HFF-Myc (cell line): ENCODE results near the gene PHETA2.

Experiments
- DNase-seq: peaks from one replicate; pipeline ENCODE4 v3.0.0-alpha.2; 2011; ENCODE audit warnings: low read depth; ENCODE audit errors: extremely low read depth
- H3K4me3 ChIP-seq: replicated peaks from 2 replicates; pipeline ENCODE4 v1.5.1; 2011; ENCODE audit warnings: low read depth, mild to moderate bottlenecking, control low read depth, low read length
- CTCF ChIP-seq: IDR thresholded peaks from 2 replicates; pipeline ENCODE4 v1.5.1; 2012; ENCODE audit warnings: mild to moderate bottlenecking, low read depth, low read length, control low read depth; ENCODE audit errors: missing control alignments

The PHETA2 gene

DNA sequence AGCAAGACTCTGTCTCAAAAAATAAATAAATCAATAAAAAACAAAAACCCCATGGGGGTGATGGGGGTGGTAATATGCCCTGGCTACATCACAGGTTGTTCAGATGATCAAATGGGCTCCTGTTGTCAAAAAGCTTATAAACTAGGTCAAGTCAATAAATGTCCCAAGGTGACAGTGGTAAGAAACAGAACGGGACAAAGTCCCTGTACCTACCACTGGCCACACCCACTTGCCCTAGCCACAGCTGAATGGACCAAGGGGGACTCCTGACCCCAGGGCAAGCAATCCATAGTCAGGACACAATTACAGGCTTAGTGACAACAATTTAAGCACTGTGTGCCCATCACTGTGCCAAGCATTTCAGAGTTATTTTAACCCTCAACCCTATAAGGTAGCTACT lies 9.4 kb upstream of the PHETA2 start:
- no peak for DNase-seq
- TF ChIP-seq CTCF, result no peak
- no peak overlapping the region for H3K4me3 ChIP-seq

- no peak for TF ChIP-seq CTCF
- H3K4me3 ChIP-seq, result no peak overlapping the region
- no peak for DNase-seq
These were observed 8.5 kb upstream of the PHETA2 start for GRCh38 chr22:42065438-42066125.

GRCh38 chr22:42066126-42066761 lies 7.8 kb upstream of the PHETA2 start:
- DNase-seq, result no peak
- TF ChIP-seq CTCF, result no peak
- no peak overlapping the region for H3K4me3 ChIP-seq

DNA sequence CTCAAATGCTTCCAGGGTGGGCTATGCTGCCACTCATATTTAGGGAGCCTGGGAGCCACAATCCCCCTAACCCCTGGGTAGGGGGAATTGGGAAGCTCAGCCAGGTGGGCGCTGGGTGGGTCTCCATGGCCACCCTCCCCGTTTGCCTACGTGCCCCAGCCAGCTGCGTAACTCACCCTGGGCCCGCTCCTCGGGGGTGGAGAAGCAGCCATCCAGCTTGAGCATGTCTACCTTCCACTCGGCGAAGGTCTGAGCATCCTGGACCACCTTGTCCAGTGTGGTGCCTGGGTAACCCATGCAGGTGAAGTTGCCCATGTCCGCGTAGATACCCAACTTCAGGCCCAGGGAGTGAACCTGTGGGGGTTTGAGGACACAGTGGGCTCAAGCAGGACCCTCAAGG lies 7.1 kb upstream of the PHETA2 start:
- no peak for DNase-seq
- TF ChIP-seq CTCF, result no peak
- H3K4me3 ChIP-seq, result no peak overlapping the region

GRCh38 chr22:42067671-42068251 lies 6.3 kb upstream of the PHETA2 start:
- DNase-seq, result no peak
- H3K4me3 ChIP-seq, result no peak overlapping the region
- no peak for TF ChIP-seq CTCF

GRCh38 chr22:42068291-42068690 lies 5.8 kb upstream of the PHETA2 start:
- no peak for DNase-seq
- no peak overlapping the region for H3K4me3 ChIP-seq
- no peak for TF ChIP-seq CTCF
